NB4 (cell line): ENCODE measurements around the gene MZT1.

Source experiments
- POLR2A ChIP-seq: IDR thresholded peaks from 2 replicates; pipeline ENCODE4 v1.6.1; 2011; ENCODE audit warnings: mild to moderate bottlenecking; ENCODE audit not compliant: insufficient read length; ENCODE audit errors: extremely low read depth
- TF ChIP-seq, protein P1 (sequence below): IDR thresholded peaks from one replicate; pipeline ENCODE4 v1.5.1; 2012; ENCODE audit warnings: low read depth, low read length
- TF ChIP-seq, protein P2 (sequence below): IDR thresholded peaks from 2 replicates; pipeline ENCODE4 v1.6.1; 2011; ENCODE audit warnings: low read depth, low read length

DNA sequence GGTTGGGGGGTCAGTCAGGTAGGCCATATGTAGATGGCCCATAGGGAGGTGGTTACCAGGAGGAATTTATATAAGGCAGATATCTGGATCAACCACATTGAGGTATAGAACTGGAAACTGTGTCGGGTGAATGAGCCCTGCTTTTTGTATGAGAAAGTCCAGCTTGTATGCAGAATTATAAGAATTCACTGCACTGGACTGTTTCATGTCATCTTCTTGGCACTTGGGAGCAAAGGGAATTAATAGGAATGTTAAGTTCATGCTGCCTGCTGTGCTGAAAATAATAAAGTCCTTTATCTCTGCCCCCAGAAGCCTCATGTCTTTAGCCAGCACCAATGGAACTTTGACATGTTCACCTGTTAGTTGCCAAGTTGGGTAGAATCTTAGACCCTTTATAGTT, 12.6 kb upstream of the MZT1 start:
- TF ChIP-seq, protein P1, sequence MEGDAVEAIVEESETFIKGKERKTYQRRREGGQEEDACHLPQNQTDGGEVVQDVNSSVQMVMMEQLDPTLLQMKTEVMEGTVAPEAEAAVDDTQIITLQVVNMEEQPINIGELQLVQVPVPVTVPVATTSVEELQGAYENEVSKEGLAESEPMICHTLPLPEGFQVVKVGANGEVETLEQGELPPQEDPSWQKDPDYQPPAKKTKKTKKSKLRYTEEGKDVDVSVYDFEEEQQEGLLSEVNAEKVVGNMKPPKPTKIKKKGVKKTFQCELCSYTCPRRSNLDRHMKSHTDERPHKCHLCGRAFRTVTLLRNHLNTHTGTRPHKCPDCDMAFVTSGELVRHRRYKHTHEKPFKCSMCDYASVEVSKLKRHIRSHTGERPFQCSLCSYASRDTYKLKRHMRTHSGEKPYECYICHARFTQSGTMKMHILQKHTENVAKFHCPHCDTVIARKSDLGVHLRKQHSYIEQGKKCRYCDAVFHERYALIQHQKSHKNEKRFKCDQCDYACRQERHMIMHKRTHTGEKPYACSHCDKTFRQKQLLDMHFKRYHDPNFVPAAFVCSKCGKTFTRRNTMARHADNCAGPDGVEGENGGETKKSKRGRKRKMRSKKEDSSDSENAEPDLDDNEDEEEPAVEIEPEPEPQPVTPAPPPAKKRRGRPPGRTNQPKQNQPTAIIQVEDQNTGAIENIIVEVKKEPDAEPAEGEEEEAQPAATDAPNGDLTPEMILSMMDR: no peak
- TF ChIP-seq, protein P2, sequence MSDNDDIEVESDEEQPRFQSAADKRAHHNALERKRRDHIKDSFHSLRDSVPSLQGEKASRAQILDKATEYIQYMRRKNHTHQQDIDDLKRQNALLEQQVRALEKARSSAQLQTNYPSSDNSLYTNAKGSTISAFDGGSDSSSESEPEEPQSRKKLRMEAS: no peak
- no peak for TF ChIP-seq POLR2A
